Esophagus squamous epithelium (tissue), 4 donors: ENCODE data around the gene LDB2.

Source experiments
- POLR2A ChIP-seq, 4 donors: fragments of 450-650 bp; IDR thresholded peaks; one replicate each; pipeline ENCODE4 v1.6.1; 2017; ENCODE audit warnings: antibody characterized with exemption in 4 of 4, mild to moderate bottlenecking in 4 of 4, moderate library complexity in 3 of 4
- TF ChIP-seq, protein P1 (sequence below), 6 experiments: fragments of 450-650 bp in 4 of 6; fragments of 200-600 bp in 2 of 6; sonication (generic) in 2 of 6; IDR thresholded peaks; one replicate each; pipeline ENCODE4 v1.5.1; 2016 to 2019; ENCODE audit warnings: antibody characterized with exemption in 6 of 6, mild to moderate bottlenecking in 4 of 6, moderate library complexity in 4 of 6

GRCh38 chr4:16725252-16725651, 173.2 kb downstream of the LDB2 start:
- TF ChIP-seq, protein P1, sequence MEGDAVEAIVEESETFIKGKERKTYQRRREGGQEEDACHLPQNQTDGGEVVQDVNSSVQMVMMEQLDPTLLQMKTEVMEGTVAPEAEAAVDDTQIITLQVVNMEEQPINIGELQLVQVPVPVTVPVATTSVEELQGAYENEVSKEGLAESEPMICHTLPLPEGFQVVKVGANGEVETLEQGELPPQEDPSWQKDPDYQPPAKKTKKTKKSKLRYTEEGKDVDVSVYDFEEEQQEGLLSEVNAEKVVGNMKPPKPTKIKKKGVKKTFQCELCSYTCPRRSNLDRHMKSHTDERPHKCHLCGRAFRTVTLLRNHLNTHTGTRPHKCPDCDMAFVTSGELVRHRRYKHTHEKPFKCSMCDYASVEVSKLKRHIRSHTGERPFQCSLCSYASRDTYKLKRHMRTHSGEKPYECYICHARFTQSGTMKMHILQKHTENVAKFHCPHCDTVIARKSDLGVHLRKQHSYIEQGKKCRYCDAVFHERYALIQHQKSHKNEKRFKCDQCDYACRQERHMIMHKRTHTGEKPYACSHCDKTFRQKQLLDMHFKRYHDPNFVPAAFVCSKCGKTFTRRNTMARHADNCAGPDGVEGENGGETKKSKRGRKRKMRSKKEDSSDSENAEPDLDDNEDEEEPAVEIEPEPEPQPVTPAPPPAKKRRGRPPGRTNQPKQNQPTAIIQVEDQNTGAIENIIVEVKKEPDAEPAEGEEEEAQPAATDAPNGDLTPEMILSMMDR (IDR thresholded peaks at IDR 0.05): no peak
- TF ChIP-seq POLR2A (IDR thresholded peaks at IDR 0.05): no peak
